ENCODE results near the gene PPHLN1. TPM values are rescaled to one million over a fixed set of nuclear protein-coding genes. Genes with fewer than 3 reads are reported as not detected.

Gene PPHLN1
- polyA plus RNA-seq, 3 donors = 66.6 to 76.5 (median 70.5) TPM

GRCh38 chr12:42486407-42486806 lies 160.4 kb downstream of the PPHLN1 start:
- DNase-seq (ENCODE audit: extremely low read depth in 1 of 11, low read depth in 9 of 11, low spot score in 4 of 11) = no peak

- no peak for DNase-seq (ENCODE audit: extremely low read depth in 1 of 11, low read depth in 9 of 11, low spot score in 4 of 11)
These were observed 164.4 kb downstream of the PPHLN1 start for GRCh38 chr12:42490261-42490842.

Other genes with a start within 250 kb of the PPHLN1 start
- gene GXYLT1, start 181.3 kb upstream of the PPHLN1 start, polyA plus RNA-seq (ENCODE audit: insufficient read length in 3 of 3) = 10 to 100 TPM; 31.4 to 35.6 (median 31.8) TPM
- 10 to 100 TPM; 25.5 to 28.4 (median 26.2) TPM for gene YAF2, start 87.9 kb upstream of the PPHLN1 start, polyA plus RNA-seq (ENCODE audit: insufficient read length in 3 of 3)
- 100 to 1,000 TPM in 1 of 3 donors, 10 to 100 TPM in 2; 93.0 to 109 (median 97.6) TPM for gene ZCRB1, start 73 bp upstream of the PPHLN1 start, polyA plus RNA-seq (ENCODE audit: insufficient read length in 3 of 3)